Activated CD8-positive, alpha-beta memory T cell treated with anti-CD3 and anti-CD28 coated beads, Interleukin-2, amount 50 U/mL, for 1 hour (primary cell): ENCODE data around the gene LUC7L.
"Not testable (repeated sequence)": the region's sequence is repeated elsewhere in the genome, so short reads cannot be mapped to it uniquely, and the experiment has no call there.

Experiments
- DNase-seq: peaks from one replicate; pipeline ENCODE4 v3.0.0-alpha.2; 2020; ENCODE audit errors: extremely low read depth

The LUC7L gene

DNA sequence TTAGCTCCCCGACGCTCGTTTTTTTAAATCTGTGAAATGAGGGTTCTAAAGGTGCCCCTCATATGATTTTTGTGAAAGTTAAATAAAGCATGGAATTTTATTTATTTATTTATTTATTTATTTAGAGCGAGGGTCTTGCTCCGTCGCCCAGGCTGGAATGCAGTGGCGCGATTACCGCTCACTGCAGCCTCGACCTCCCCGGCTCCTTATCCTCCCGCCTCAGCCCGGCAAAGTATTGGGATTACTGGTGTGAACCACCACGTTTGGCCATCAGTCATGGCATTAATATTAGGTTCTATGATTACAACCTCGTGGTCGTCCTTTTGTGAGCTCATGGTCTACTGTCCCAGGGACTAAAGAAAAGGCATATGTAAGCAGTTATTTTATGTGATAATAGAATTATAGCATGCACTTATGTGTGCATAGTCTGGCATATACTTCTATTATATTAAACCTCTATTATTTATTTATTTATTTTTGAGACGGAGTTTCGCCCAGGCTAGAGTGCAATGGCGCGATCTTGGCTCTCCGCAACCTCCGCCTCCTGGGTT is 557 bp upstream of the LUC7L start:
- no peak for DNase-seq

DNA sequence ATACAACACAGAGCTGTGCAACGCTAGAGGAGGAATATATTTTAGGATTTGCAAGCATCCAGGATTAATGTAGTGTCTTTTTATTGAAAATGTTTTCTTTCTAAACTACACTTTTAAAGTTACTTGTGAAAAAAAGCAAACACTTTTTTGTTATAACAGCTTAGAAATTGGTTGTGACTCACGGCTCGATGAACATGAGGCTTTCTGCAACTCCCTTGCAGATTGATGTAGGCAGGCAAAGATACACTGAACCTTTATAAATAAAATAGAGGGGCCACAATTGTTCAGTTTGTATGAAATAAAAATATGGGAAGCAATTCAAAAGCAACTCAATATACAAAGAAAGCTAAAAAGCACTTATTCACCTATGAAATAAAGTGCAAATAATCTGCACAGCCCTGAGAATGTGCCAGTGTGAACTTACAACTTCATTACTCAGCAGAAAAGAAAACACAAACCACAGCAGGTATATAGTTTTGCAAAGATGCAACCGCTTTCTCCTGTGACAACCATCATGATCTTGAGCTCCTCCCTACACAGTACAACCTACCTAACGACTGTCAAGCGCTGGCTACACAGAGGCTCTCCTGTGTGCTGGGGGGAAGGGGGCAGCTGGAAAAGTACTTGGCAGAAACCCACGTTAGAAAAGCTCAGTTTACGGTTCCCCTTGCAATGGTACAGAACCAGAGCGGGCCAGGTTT is 948 bp downstream of the LUC7L start:
- no peak for DNase-seq

DNA sequence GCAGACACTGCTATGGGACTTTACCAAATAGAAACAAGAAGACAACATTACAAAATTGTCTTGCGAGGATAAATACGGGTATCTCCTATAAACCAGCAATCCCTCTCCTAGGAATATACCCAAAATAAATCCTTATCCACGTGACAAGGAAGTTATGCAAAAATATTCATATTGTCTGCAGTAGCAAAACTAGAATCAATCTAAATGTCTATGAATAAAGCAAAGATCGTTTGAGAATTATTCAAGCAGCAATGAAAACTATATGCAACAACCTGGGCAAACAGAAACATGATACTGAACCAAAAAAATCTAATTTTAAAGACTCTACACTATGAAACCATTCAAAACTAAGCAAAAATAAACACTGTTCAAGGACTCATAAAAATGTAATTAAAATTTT is 9.2 kb downstream of the LUC7L start:
- no peak for DNase-seq

DNA sequence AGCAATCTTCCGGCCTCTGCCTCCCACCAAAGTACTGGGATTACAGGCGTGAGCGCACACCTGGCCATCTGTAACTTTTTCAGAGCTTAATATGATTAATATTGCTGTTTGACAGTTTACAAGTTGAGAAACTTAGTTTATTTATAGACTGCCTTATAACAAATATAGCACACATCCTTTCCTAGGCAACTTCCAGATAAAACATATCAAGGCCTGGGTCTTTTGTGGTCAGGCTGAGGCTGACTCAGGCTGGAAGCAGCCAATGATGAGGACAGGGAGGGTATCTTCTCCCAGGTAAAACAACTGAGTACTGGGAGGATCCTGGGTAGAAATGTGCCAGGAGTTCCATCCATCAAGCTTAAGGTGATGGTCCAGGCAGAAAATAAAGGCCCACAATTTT is 16.2 kb downstream of the LUC7L start:
- no peak for DNase-seq

- not testable (repeated sequence) for DNase-seq
Observed at GRCh38 chr16:211631-212180, 17.5 kb downstream of the LUC7L start.

DNA sequence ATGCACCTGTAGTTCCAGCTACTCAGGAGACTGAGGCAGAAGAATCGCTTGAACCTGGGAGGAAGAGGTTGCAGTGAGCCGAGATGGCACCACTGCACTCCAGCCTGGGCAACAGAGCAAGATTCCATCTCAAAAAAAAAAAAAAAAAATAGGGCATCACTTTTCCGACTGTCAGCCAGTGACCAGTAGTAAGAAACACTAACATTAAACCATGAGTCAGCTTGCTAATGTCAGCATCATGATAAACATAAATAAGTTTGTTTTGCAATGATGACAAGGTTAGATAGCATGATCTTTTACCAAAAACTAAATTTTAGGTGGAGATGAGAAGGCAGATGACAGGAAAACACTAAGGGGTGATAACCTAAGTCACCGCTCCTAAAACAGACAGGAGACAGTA is 19.9 kb downstream of the LUC7L start:
- DNase-seq = not testable (repeated sequence)

DNA sequence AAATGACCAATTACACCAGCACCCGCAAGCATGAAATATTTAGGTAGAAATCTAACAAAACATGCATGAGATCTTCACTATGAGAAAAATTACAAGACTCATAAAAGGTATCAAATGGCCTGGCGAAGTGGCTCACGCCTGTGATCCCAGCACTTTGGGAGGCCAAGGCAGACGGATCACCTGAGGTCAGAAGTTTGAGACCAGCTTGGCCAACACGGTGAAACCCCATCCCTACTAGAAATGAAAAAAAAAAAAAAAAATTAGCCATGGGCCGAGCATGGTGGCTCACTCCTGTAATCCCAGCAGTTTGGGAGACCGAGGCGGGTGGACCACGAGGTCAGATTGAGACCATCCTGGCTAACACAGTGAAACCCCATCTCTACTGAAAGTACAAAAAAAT is 25.2 kb downstream of the LUC7L start:
- DNase-seq = not testable (repeated sequence)

- DNase-seq = no peak
Observed at GRCh38 chr16:203246-203645, 26.0 kb downstream of the LUC7L start.

DNA sequence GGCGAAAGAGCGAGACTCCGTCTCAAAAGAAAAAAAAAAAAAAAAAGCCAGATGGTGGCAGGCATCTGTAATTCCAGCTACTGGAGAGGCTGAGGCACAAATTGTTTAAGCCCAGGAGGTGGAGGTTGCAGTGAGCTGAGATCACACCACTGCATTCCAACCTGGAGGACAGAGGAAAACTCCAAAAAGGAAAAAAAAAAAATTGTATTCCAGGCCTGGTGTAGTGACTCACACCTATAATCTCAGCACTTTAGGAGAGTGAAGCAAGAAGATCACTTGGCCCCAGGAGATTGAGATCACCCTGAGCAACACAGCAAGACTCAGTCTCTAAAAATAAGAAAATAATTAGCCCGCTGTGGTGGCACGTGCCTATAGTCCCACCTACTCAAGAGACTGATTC is 28.9 kb downstream of the LUC7L start:
- DNase-seq = no peak

DNA sequence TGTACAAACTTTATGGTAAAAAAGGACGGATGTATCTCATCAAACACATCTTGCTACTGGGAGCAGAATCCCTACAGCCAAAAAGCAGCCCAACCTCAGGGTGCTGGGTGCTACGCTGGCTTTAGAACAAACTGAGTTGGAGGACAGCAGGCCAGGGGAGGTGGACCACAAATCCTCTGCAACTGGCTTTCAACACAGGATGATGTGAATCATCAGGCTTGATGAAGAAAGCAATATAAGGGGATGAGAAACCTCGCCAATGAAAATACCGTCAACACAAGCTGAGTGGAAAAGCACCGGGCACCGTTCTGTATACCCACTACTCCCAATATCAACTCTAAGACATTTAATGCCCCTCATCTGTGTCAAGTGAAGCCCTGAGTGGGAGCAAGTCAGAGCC is 34.7 kb downstream of the LUC7L start:
- DNase-seq = no peak

GRCh38 chr16:193441-193840 is 35.8 kb downstream of the LUC7L start:
- DNase-seq = no peak

- no peak for DNase-seq
Observed at GRCh38 chr16:192686-193085, 36.6 kb downstream of the LUC7L start.

GRCh38 chr16:191831-192230 is 37.4 kb downstream of the LUC7L start:
- no peak for DNase-seq

DNA sequence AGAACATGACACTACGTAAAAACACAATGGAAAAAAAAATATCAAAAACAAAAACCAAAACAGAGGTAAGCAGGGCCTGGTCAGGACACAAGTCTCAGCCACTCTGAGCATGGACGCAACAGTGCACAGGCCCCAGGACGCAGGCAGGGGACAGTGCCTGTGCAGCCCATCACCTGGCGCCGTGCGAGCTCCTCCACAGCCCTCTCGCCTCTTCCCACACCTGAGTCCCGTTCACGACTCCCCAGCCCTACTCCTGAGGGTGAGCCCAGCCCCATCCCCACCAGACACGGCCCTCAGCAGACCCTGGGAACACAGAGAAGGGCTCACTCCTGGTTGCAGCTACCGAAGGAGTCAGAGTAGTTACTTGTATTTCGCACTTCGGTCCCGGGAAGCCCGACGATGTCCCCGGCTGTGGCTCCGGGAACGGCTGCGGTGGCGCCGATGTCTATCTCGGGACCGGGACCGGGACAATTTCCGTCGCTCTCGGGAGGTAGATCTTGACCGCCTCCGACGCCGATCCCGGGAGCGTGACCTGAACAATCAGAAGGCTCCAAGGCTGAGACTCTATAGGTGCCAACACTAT is 39.6 kb downstream of the LUC7L start:
- no peak for DNase-seq

- no peak for DNase-seq
Observed at GRCh38 chr16:188674-189073, 40.6 kb downstream of the LUC7L start.

DNA sequence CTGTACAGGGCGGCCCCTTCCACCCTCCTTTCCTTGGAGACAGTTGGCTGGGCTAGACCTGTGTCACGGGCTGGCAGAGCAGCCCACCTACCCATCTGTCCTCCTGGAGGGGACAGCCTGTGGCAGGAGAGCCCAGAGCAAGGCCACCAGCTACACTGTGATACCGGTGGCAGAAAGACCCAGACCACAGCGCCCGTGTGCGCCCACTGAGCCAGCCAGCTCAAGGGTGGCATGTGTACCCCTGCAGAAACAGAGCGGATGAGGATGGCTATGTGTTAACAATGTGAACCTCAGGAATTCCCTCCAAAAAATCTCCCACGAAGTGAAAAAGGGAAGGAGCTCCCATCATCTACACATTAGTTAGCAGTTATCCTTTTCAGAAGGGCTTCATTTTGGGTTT is 41.9 kb downstream of the LUC7L start:
- DNase-seq = no peak

GRCh38 chr16:185691-186090 is 43.6 kb downstream of the LUC7L start:
- no peak for DNase-seq

GRCh38 chr16:185213-185612 is 44.0 kb downstream of the LUC7L start:
- no peak for DNase-seq

DNA sequence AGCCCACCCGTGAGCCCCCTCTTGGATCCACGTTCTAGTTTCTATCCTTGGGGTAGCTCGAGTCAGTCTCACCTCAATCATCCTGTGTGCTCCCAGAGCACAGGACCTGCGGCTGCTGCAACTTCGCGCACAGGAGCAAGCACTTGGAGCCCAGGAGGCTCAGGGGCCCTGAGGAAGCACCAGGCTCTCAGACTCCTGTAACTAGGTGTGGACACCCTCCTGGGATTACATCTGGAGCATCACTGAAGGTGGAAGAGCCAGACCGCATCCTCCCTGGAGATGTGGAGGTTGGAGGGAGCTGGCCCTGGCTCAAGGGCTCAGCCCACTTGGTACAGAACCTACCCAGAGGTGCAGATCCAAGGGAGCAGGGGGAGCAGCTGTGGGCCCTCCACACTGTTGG is 46.2 kb downstream of the LUC7L start:
- DNase-seq = no peak

DNA sequence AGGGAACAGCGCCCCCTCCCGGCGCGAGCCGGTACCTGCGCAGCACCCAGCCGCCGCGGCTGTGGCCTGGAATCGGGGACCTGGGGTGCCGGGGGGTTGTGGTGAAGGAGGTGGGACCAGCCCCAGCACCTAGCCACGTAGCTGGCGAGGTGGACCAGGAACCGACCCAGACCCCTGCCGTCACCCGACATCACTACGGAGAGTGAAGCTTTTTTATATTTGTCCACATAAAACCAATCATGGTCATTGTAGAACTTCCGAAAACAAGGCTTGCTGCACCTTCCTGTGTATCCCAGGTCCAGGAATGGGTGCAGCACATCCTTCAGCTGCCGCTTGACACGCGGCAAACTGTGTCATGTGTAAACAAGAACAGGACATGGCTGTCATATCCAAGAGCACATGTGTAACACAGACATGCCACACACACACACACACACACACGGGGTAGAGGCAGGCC is 47.7 kb downstream of the LUC7L start:
- DNase-seq = peak; percentile 47

DNA sequence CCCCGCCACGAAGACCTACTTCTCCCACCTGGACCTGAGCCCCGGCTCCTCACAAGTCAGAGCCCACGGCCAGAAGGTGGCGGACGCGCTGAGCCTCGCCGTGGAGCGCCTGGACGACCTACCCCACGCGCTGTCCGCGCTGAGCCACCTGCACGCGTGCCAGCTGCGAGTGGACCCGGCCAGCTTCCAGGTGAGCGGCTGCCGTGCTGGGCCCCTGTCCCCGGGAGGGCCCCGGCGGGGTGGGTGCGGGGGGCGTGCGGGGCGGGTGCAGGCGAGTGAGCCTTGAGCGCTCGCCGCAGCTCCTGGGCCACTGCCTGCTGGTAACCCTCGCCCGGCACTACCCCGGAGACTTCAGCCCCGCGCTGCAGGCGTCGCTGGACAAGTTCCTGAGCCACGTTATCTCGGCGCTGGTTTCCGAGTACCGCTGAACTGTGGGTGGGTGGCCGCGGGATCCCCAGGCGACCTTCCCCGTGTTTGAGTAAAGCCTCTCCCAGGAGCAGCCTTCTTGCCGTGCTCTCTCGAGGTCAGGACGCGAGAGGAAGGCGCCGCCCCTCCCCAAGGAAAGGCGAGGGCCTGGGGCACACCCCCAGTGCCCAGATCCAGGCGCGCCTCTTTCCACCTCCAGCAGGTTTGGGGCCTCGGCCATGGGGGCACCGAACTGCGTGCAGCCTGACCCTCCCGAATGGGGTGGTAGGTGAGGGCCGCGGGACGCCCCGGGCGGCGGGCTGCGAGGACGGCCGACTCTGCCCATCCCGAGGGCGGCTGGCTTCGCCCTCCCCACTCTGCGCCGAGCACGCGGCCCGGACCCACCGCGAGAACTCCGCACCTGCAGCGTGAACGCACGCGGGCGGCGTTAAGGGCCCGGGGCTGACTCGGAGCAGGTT is 48.3 kb downstream of the LUC7L start:
- DNase-seq = no peak

GRCh38 chr16:180101-180675 is 49.1 kb downstream of the LUC7L start, which contains the start of gene HBQ1:
TSS of gene HBQ1 (plus strand) at chr16:180459. CDS start at chr16:180487, 28 bp downstream.
- no peak for DNase-seq
